ENCODE data around the gene ZFYVE9.

Gene ZFYVE9

DNA sequence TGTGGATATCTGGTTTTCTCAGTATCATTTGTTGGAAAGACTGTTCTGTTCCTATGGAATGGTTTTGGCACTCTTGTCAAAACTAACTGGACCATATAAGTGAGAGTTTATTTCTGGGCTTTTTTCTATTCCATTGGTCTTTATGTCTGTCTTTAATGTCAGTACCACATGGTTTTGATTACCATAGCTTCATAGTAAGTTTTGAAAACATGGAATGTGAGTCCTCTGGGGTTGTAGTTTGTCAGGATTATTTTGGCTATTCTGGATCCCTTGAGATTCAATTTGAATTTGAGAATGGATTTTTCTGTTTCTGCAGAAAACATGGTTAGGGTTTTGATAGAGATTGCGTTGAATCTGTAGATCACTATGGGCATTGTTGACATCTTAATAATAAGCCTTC is 107.9 kb downstream of the ZFYVE9 start:
- DNase-seq (ENCODE audit: low read depth): no peak

DNA sequence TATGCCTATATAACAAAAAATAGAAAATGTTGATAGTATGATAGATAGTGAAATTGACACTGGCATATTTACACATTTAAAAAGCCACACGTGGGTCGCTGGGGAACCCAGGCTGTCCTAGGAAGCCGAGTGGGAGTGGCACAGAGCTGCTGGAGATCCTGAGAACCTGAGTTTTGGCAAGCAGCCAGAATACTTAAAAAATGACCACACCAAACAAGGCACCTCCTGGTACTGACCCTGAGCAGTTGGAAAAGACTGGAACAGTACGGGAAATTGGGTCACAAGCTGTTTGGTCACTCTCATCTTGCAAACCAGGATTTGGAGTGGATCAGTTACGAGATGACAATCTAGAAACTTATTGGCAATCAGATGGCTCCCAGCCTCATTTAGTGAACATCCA is 111.5 kb downstream of the ZFYVE9 start:
- DNase-seq (ENCODE audit: low read depth): no peak

DNA sequence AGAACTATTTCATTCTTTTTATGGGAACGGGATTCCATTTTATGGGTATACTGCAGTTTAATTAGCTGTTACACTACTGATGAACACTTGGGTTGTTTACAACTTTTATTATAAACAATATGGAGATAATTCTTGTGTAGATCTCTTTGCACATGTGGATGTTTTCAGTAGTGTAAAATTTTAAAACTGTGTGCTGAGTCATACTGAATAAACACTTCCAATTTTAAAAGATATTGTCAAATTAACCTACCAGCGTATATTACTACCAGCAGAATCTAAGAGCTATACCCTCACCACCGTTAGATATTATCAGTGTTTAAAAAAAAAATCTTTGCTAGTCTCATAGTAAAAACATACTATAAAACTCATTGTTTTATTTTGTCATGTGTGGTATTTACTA is 118.0 kb downstream of the ZFYVE9 start:
- DNase-seq (ENCODE audit: low read depth): no peak

DNA sequence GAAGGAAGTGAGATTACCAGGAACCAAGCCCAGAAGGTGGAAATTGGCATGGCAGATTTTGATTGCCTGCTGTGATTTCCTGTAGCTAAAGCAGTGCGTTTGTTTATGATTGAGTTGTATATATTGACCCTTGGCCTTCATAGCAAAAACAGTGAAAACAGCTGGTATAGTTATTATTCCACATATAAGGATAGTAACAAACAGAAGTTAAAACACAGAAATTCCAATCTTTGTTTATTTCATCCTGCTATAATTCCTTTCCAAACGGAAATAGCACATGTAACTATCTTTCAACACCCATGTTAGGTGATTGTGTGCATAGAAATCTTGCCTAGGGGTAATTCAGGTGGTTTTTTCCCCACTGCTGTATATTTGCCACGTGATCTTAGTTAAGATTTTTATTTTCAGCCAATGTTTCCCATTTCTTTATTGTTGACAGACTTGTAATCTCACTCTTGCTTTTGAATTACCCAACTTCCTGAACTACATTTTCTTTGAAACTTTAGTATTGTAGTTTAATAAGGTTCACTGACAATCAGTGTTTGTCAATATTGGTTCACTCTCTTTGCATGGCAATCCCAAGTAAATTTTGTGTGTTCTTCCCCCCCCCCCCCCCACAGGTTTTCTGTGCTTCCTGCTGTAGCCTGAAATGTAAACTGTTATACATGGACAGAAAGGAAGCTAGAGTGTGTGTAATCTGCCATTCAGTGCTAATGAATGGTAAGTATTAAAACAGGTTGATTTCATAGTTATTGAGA is 121.4 kb downstream of the ZFYVE9 start:
- DNase-seq (ENCODE audit: low read depth): no peak

DNA sequence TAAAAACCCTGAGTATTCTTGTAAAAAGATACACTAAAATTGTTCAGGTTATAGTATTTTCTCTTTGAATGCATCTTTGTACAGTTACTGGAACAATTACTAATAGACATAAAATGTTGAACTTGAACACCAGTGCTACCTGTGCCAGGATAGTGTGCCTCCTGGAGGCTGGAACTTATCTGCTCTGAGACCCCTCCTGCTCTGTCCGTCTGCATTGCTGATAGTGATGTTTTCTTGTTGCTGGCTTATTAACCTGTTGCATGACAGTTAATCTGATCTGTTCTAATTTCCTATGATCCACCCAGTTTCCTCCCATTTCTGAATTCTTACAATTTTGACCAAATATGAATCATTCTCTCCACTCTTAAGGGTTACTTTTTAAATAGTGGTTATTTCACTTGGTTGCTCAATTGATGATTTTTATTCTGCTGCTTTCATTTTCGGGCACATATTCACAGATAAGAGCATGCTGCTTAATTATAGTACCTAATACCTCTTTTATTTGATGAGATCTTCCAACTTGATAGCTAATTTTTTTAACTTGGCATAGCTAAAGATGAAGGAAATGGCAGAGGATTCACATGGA is 122.7 kb downstream of the ZFYVE9 start:
- no peak for DNase-seq (ENCODE audit: low read depth)

DNA sequence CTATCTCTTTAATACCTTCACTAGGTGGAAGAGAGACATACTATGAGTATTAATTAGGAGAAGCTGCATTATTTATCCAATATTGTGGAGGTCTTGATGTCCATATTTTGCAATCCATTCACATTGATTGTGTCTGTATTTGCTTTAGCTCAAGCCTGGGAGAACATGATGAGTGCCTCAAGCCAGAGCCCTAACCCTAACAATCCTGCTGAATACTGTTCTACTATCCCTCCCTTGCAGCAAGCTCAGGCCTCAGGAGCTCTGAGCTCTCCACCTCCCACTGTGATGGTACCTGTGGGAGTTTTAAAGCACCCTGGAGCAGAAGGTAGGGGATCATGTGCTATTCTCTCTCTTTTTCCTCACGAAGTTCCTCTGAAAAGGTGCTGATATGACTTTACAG is 124.6 kb downstream of the ZFYVE9 start:
- no peak for DNase-seq (ENCODE audit: low read depth)

DNA sequence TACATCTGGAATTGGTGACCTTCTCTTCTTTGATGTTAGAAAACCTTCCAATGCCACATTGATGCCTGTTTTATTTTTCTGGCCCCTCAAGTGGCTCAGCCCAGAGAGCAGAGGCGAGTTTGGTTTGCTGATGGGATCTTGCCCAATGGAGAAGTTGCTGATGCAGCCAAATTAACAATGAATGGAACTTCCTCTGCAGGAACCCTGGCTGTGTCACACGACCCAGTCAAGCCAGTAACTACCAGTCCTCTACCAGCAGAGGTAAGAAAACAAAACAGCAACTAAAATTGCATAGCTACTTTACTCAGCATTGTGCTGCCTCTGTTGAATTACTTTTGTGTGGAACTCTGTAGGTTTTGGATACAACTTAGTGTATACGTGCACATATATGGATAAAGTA is 126.5 kb downstream of the ZFYVE9 start:
- no peak for DNase-seq (ENCODE audit: low read depth)

DNA sequence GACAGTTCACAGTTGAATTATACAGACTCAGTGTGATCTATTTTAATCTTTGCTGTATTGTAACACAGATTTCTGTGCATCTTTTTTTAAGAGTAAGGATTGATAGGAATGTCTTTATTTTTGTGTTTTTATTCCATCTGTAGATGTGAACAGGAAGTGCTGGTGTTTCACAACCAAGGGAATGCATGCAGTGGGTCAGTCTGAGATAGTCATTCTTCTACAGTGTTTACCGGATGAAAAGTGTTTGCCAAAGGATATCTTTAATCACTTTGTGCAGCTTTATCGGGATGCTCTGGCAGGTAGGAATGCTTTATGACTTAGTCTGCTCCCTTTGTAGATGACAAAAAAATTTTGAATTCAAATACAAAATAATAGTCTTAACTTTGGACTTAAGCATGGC is 139.6 kb downstream of the ZFYVE9 start:
- no peak for DNase-seq (ENCODE audit: low read depth)

DNA sequence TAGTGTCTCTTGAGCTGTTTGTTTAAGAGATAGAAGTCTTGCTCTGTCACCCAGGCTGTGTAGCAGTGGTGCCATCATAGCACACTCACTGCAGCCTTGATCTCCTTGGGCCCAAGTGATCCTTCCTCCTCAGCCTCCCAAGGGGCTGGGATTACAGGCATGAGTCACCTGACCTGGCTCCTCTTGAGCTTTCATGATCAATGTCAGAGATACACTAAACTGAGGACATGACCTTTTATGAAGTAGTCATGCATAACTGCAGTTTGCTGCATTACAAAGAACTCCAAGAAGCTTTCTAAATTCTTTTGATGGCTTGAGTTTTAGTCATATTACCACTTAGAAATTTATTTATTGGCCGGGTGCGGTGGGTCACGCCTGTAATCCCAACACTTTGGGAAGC is 146.4 kb downstream of the ZFYVE9 start:
- no peak for DNase-seq (ENCODE audit: low read depth)

DNA sequence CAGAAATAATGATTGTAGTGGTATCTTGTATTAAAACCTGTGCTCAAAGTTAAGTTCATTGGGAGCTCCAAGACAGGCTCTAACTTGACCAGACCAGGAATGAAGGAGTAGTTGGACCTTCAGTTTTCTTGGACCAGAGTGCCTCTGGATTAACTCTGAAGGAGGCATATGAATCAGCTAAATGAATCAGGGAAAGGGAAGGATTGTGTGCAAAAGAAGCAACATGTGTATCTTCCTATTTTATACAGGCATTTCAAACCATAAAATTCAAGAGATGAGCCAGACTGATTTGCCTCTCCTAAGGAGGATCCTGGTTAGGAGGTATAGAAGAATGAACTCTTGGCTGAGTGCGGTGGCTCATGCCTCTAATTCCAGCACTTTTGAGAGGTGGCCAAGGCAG is 152.7 kb downstream of the ZFYVE9 start:
- DNase-seq (ENCODE audit: low read depth): no peak

DNA sequence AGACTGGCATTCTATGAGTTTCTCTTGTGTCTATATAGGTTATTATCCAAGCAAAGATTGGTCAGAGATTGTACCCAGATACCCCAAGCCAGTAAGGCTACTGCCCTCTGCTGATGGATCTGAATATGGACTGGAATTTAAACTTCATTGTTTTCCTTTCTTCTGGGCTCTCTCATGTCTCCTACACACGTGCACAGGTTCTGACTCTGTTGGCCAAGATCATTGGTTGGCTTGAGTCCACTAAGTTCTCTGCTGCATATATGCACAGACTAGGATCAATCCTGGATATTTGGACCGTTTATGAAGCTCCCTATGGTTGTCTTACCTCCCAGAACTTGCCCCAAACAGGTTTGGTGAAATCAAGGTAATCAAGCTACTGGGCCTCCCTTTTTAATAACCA is 154.5 kb downstream of the ZFYVE9 start:
- no peak for DNase-seq (ENCODE audit: low read depth)

DNA sequence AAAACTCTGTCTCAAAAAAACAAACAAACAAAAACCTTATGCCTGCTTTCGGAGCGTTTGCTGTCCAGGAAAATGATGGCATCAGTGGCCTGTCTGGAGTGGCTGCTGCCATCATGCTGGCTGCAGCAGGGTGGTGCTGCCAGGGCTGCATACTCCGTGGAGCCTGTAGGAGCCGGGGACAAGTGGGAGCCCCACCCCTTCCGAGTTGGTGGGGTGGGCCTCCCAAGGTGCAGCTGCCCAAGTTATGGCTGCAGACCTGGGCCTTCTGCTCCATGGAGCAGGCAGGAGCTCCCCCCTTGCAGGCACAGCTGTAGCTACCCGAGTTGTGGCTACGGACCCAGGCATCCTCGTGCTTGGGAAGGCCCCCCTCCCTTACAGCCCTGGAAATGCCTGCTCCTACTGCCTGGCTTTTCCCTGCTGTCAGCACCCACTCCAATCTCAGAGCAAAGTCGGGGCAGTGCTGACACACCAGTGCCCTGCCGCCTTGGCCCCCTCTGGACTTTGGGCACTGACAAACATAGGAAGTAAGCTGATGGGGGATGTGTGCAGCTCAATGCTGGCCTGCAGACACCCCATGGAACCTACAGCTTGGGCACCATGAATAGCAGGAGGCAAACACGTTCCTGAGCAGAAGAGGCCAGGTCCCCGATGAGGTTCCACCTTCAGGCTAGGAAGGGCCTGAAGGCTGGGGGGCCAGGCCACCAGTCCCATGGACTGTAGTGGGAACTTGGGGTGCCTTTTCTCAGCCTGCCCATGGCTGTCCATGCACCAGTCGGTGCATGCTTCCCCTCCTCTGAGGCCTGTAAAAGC is 163.7 kb downstream of the ZFYVE9 start:
- no peak for DNase-seq (ENCODE audit: low read depth)

DNA sequence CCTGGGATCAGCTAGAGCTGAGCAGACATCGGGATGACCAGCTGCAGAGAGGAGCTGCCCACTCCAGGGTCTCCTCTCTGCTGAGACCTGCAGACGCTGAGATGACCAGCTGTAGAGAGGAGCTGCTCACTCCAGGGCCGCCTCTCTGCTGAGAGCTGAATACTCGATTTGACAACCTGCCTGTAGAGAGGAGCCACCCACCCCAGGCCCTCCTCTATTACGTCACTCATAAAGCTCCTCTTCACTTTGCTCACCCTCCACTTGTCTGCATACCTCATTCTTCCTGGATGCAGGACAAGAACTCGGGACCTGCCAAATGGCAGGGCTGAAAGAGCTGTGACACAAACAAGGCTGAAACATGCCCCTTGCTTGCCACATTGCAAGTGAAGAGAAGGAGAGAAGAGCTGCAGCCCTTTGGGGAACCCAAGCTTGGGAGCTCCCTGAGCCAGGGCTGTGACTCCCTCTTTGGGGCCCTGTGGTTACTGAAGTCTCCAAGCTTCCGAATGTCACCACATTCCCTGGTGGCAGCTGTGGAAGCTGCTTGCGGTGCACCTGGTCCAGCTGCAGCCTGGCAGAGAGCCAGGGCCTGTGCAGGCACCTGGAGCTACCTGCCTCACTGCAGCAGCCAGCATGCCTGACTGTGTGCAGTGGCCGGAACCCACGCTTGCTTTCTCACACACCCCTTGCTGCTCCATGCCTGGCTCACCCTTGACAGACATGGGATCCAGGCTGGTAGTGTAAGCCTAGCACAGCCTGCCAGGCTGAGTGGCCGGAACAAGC is 164.5 kb downstream of the ZFYVE9 start:
- no peak for DNase-seq (ENCODE audit: low read depth)

DNA sequence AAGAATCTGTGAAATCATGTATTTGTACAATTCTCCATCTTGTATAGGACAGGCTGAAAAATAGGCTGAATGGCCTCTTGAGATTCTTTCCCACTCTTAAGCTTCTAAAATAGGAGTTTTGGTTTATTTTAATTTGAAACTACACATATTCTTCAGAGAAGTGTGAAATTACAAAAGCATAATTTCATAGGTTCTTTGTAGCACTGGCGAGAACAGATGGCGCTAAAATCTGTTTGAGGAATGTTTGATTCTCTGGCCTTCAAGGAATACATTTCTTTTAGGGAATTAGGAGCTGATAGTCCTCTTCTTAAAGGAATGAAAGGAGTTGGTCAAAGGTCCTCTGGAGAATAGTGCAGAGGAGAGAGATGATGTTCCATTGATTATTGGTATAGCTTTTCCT is 179.2 kb downstream of the ZFYVE9 start:
- DNase-seq (ENCODE audit: low read depth): no peak

DNA sequence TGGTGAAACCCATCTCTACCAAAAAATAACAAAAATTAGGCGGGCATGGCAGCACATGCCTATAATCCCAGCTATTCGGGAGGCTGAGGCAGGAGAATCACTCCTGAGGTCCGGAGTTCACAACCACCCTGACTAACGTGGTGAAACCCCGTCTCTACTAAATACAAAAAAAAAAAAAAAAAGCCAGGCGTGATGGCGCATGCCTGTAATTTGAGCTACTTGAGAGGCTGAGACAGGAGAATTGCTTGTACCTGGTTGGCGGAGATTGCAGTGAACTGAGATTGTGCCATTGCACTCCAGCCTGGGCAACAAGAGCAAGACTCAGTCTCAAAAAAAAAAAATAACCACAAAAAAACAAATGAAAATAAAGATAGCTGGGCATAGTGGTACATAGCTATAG is 181.8 kb downstream of the ZFYVE9 start:
- DNase-seq (ENCODE audit: low read depth): no peak

DNA sequence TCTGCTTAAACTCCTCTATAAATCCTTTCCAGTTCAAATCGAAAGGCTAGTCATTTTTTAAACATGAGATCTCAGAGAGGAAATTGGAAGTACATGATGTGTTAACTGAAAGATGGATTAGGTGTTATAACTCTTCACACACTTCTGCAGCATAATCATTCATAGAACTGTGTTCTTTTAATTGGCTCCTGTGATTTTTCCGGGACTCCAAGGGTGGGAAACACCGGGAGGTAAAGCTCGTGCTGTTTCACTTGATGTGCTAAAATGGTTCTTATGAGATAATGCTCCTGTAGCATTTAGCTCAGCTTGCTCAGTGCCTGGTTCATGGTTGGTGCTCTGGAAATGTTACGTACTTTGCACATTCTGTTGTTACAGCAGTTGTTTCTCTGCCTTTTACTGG is 183.9 kb downstream of the ZFYVE9 start:
- no peak for DNase-seq (ENCODE audit: low read depth)

DNA sequence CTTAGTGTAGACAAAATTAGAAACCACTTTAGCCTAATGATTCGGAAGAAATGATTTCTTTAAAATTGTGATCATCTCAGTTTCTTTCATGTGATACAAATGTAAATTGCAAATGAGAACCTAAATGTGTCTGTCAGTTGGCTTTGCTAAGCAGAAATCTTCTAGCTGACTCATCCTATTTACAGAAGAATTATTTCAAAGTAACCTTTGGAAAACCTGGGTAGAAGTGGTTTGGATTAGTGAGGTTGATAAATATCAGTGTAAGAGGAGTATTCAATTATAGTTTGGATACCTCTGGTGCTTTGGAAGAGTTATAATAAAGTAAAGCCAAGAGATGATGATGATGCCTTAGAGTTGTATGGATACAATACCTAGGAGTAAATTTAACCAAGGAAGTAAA is 186.7 kb downstream of the ZFYVE9 start:
- DNase-seq (ENCODE audit: low read depth): no peak

DNA sequence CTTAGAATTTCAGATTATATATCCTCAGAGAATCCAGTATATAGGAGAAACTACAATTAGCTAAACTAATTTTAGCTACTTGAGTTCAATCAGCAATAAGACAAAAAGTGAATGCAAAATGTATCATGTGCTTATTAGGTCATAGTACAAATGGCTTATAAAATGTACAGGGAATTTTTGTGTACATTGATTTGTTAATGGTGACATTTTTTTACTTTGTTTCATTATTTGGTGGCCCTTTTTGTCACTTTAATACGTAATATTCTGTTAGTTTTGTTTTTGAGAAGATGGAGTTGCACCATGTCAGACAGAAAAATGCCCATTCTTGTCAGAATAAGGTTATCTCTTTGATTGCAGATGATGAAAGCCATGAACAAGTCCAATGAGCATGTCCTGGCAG is 190.5 kb downstream of the ZFYVE9 start:
- DNase-seq (ENCODE audit: low read depth): no peak

DNA sequence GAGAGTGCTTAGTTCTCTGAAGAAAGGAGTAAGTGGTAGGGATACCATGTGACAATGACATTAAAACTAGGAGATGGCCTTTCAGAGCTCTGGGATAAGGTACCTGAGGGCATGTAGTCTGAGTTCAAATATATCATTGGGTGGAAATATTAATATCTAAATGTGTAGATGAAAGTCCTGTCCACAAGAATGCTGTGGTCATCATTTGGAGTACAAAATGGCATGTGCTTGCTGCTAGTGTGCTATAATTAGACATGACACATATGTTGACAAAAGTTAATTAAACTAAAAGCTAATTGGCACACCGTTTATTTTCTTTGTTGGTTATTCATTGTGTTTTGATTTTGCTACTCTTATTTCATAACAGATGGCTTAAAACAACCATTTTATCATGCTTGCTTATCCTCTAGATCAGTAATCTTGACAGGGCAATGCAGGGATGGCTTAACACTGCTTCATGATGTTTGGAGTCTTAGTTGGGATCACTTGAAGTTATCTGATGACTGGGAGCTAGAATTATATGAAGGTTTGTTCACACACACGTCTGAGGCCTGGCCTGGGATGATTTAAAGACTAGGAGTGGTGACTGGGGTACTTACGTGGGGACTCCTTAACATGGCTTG is 193.1 kb downstream of the ZFYVE9 start:
- DNase-seq (ENCODE audit: low read depth): no peak

DNA sequence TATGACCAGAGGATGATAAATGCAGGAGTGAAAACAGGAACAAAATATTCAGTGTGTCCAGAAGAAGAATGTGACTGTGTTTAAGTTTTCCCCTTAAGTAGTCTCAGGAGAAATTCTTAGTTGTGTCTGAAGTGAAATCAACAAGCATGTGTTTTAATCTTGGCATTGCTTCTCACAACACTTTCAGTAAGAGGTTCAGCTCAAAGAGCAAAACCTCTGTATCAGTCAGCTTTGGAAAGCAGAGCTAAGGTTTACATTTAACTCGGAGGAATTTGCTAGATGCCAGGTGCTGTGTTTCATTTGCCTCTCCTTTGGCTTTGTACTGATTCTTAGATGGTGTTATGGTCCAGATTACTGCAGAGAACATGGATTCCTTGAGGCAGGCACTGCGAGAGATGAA is 195.6 kb downstream of the ZFYVE9 start:
- no peak for DNase-seq (ENCODE audit: low read depth)

DNA sequence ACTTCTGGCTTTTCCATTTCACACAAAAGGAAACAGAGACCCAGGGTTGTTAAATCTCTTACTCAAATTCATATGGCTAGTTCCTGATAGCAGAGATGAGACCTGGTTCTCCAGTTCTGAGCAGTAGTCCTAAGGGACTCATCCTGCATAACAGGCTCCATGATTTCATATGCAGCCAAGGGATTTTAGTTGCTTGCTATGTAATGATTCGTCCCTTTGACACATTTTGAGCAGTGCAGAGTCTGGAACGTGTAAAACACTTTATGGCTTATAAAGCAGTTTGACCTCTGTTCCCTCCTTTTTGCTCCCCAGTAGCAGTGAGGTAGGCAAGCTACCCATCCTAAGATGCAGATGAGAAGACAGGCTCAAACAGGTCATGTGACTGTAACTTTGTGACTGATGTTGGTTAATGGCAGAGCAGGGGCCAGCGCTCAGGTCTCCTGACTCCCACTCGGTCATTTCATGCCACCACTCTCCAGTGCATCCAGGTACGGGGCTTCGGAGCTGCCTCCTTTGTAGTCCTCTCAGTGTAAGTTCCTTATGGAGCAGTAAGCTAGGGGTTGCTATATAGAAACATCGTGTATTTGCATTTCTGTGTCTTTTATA is 199.9 kb downstream of the ZFYVE9 start:
- no peak for DNase-seq (ENCODE audit: low read depth)

DNA sequence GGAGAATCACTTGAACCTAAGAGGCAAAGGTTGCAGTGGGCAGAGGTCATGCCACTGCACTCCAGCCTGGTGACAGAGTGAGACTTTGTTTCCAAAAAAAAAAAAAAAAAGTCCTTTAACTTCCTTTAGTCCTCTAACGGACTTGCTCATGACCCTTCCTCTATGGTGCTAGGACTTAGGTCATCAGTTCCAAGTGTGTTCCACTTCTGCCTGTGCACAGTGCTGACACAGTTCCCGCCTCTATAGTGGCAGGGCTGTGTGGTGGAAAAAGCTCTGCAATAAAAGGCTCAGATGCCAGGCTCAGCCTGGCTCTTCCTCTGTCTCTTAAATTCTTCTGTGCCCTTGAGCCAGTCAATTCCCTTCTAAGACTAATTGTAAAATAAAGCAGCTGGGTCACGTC is 202.1 kb downstream of the ZFYVE9 start:
- no peak for DNase-seq (ENCODE audit: low read depth)
